Type B pancreatic cell (in vitro differentiated cells): ENCODE data around the gene SOX1. TPM values are rescaled to one million over a fixed set of nuclear protein-coding genes. Genes with fewer than 3 reads are reported as not detected.

Experiments
- DNase-seq: peaks from one replicate; pipeline ENCODE4 v3.0.0; 2021; ENCODE audit warnings: mixed read lengths; ENCODE audit not compliant: unreplicated experiment; ENCODE audit errors: extremely low spot score
- H3K27ac Mint-ChIP-seq: 2 replicates; pipeline ENCODE4 v1.8.0; 2021; ENCODE audit warnings: mild to moderate bottlenecking, mixed read lengths
- H3K27me3 Mint-ChIP-seq: 2 replicates; pipeline ENCODE4 v1.8.0; 2021; ENCODE audit warnings: mixed read lengths
- H3K36me3 Mint-ChIP-seq: 2 replicates; pipeline ENCODE4 v1.8.0; 2021; ENCODE audit warnings: mixed read lengths
- H3K4me1 Mint-ChIP-seq: one replicate; pipeline ENCODE4 v1.8.0; 2021; ENCODE audit warnings: mixed read lengths; ENCODE audit not compliant: unreplicated experiment
- H3K4me3 Mint-ChIP-seq: 2 replicates; pipeline ENCODE4 v1.8.0; 2021; ENCODE audit warnings: mild to moderate bottlenecking, mixed read lengths
- H3K9me3 Mint-ChIP-seq: 2 replicates; pipeline ENCODE4 v1.8.0; 2021; ENCODE audit warnings: mixed read lengths
- total RNA-seq: library from RNA; stranded (reverse); gene quantifications from 2 replicates; pipeline ENCODE4 v1.2.1, GENCODE V29; 2021; ENCODE audit warnings: low replicate concordance
- TF ChIP-seq, protein P1 (sequence below): fragments of 200-600 bp; sonication (generic); conservative IDR thresholded peaks from 2 replicates; pipeline ENCODE4 v1.5.0; 2021; ENCODE audit warnings: antibody characterized with exemption, mild to moderate bottlenecking

The SOX1 gene
- total RNA-seq, 1 donor from 2014 or later: 1.3 TPM

DNA sequence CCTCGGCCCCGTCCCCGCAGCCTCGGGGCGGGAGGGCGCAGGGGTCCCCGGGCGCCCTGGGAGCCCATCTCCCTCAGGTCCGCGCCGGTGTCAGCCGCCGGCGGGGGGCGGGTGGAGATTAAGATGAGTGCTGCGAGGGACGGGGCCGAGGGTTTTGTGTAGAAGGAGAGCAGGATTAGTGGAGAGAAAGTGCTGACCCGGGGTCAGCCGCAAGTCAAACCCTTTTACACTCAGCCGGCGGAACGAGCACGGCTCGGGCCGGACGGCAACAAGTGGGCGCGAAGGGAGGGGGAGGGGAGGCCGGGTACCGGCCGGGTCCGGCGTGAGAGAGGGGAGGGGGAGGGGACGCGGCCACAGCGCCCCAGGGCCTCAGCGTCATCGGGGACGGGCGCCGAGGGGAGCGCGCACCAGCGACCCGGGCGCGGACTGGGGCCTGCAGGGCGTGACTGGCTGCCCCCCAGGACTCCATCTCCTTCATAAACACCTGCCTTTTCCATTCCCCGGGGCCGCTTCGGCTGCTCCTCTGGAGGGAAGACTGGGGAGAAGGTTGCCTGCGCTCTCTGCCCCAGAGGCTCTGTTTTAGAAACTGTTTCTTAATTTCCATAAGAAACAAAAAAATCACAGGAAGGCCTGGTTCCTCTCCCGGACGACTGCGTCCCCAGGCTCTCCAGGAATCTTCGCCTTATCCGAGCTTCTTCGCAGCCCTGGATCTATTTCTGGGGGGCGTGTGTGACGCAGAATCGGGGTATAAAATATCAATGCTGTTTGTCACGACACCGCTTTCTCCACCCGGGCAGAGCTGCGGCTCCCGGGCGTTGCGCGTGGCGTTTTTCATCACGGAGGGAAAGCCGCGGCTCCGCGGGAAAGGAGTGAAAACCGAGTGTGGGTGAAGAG lies 6.5 kb downstream of the SOX1 start:
- peak overlapping the region; percentile 18 for H3K27ac Mint-ChIP-seq
- TF ChIP-seq, protein P1, sequence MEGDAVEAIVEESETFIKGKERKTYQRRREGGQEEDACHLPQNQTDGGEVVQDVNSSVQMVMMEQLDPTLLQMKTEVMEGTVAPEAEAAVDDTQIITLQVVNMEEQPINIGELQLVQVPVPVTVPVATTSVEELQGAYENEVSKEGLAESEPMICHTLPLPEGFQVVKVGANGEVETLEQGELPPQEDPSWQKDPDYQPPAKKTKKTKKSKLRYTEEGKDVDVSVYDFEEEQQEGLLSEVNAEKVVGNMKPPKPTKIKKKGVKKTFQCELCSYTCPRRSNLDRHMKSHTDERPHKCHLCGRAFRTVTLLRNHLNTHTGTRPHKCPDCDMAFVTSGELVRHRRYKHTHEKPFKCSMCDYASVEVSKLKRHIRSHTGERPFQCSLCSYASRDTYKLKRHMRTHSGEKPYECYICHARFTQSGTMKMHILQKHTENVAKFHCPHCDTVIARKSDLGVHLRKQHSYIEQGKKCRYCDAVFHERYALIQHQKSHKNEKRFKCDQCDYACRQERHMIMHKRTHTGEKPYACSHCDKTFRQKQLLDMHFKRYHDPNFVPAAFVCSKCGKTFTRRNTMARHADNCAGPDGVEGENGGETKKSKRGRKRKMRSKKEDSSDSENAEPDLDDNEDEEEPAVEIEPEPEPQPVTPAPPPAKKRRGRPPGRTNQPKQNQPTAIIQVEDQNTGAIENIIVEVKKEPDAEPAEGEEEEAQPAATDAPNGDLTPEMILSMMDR: no peak
- peaks cover 5% of the 10 kb centered on the region for H3K4me1 Mint-ChIP-seq
- H3K36me3 Mint-ChIP-seq: no peaks in the 10 kb centered on the region
- H3K27me3 Mint-ChIP-seq: peaks cover 78% of the 10 kb centered on the region
- H3K4me3 Mint-ChIP-seq: peak overlapping the region; percentile 76
- DNase-seq: no peak
- no peaks in the 10 kb centered on the region for H3K9me3 Mint-ChIP-seq

DNA sequence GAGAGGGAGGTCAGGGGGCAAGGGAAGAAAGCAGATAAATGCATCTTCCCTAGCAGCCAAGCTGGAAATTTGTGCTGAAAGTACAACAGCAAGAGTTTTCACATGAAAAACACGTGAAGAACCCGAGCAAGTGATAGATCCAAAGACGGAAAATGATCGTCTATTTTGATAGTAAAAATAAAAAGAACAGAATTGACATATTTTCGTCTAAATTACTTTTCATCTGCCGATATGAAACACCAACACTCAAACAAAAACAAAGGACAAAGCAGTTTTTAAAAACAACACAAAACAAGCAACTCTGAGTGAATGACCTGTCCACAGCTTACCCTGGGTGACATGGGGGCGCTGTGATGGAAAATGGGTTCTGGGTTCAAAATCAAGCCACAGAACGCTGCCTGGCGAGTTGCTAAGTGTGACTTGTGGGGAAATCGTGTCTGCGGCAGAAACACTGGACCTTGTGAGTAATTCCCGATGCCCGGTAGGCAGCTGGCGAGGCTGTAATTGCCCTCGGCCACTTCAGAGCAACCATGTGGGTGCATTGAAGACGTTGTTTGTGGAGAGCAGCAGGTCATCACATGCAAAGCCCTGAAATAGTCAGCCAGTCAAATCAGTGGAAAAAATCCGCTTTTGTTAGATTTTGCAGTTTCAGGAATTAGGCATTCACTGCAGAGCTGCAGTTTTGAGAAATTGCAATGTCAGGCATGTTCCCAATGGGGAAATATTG lies 7.4 kb downstream of the SOX1 start:
- H3K4me3 Mint-ChIP-seq: peak overlapping the region; percentile 76
- TF ChIP-seq, protein P1: no peak
- H3K27me3 Mint-ChIP-seq: peaks cover 71% of the 10 kb centered on the region
- H3K4me1 Mint-ChIP-seq: peaks cover 5% of the 10 kb centered on the region
- no peaks in the 10 kb centered on the region for H3K36me3 Mint-ChIP-seq
- no peaks in the 10 kb centered on the region for H3K9me3 Mint-ChIP-seq
- DNase-seq: no peak
- no peak overlapping the region for H3K27ac Mint-ChIP-seq

DNA sequence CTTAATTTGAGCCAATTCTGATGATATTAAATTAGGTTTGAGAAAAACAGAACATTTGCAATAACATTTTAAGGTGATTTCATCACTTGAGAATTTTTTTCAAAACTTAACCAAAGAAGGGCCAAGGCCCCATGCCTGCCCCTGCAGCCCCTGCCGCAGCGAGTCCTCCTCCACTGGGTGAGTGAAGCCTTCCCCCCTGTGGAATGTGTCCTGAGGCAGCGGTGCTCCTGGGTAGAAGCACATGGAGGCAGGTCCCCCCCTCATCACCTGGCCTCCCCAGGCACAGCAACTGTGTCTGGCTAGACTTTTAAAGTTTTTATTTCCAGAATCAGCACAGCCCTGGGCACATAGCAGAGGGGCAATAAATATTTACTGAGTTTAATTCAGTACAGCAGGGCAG lies 10.8 kb downstream of the SOX1 start:
- TF ChIP-seq, protein P1: no peak

DNA sequence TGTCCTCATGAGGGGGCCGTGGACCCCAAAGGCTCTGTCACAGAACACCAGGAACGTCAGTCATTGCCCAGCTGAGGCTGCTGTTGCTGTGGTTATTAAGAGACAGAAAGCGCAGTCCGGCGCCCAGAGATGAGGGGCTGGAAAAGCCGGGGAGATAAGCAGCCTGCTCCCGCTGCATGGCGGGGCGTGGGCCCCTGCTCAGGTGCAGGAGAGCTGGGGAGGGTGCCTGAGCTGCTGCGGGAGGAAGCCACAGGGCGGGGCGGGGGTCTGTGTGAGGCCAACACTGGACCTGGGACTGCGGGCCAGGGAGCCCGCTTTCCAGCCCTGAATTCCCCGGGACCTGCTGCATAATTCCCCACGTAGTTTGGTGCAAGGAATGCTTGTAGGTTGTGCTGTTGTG lies 11.3 kb downstream of the SOX1 start:
- H3K4me1 Mint-ChIP-seq: peaks cover 5% of the 10 kb centered on the region
- H3K4me3 Mint-ChIP-seq: no peak overlapping the region
- H3K27me3 Mint-ChIP-seq: peaks cover 63% of the 10 kb centered on the region
- H3K36me3 Mint-ChIP-seq: no peaks in the 10 kb centered on the region
- TF ChIP-seq, protein P1: no peak
- peaks cover 6% of the 10 kb centered on the region for H3K9me3 Mint-ChIP-seq
- H3K27ac Mint-ChIP-seq: no peak overlapping the region
- no peak for DNase-seq

More for the DNA sequence above, 10.8 kb downstream of the SOX1 start:
- no peak overlapping the region for H3K4me3 Mint-ChIP-seq
- H3K27me3 Mint-ChIP-seq: peaks cover 59% of the 10 kb centered on the region
- peaks cover 1% of the 10 kb centered on the region for H3K9me3 Mint-ChIP-seq
- H3K27ac Mint-ChIP-seq: no peak overlapping the region
- H3K4me1 Mint-ChIP-seq: peaks cover 5% of the 10 kb centered on the region
- no peaks in the 10 kb centered on the region for H3K36me3 Mint-ChIP-seq
- DNase-seq: no peak

DNA sequence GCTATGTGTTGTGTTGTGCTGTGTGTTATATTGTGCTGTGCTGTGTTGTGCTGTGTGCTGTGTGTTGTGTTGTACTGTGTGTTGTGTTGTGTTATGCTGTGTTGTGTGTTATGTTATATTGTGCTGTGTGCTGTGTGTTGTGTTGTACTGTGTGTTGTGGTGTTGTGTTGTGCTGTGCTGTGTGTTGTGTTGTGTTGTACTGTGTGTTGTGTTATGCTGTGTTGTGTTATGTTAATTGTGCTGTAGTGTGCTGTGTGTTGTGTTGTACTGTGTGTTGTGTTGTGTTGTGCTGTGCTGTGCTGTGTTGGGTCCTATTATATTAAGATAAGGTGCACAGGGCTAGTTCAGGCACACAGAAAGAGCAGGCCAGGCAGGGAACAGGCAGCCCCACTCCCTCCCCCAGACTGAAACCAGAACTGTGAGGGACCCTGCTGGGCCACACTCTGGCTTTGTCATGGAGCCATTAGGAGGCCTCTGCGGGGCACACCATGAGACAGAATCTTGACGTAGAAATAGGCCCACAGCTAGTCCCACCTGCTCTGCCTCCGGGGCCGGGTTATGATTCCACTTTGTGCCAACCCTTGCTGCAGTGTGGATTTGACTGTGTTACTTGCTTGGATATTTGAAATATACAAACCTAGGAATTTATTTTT lies 12.1 kb downstream of the SOX1 start:
- TF ChIP-seq, protein P1: no peak
- Mint-ChIP-seq H3K27me3 (peaks cover 63% of the 10 kb centered on the region), H3K36me3 (no peaks in the 10 kb centered on the region), H3K4me3 (no peak overlapping the region), H3K27ac (no peak overlapping the region), H3K9me3 (peaks cover 12% of the 10 kb centered on the region), H3K4me1 (peaks cover 5% of the 10 kb centered on the region)
- DNase-seq: no peak
